ENCODE data around the gene FOXJ2.
"Not testable (repeated sequence)": the region's sequence is repeated elsewhere in the genome, so short reads cannot be mapped to it uniquely, and the experiment has no call there.

FOXJ2 gene

DNA sequence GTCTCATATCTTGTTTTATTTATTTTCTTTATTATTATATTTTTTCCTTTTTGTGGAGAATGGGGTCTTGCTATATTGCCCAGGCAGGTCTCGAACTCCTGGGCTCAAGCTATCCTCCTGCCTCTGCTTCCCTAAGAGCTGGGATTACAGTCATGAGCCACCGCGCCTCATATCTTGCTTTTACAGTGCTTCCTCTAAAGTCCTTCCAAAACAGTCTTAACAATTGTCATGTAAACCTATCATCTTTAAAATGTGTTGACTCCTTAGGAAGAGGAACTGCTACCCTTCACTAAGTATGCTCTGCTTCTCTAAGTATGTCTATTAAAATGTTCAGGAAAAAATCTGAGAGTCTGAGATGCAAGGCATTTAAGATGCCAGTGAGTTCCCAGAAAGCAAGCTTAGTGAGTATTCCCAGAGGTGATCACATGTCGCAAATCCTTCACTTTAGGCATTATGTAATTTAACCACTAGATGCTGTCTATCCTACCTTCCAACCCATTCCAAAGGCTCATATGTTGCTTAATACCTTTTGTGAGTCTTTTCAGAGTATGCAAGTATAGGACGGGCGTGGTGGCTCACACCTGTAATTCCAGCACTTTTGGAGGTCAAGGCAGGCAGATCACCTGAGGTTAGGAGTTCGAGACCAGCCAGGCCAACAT lies 19.7 kb upstream of the FOXJ2 start:
- FAIRE-seq (no peak), DNase-seq (ENCODE audit: insufficient read length, low spot score) (no peak)
- no peak for TF ChIP-seq POLR2A (IDR thresholded peaks at IDR 0.05; ENCODE audit: low read depth, low read length)

DNA sequence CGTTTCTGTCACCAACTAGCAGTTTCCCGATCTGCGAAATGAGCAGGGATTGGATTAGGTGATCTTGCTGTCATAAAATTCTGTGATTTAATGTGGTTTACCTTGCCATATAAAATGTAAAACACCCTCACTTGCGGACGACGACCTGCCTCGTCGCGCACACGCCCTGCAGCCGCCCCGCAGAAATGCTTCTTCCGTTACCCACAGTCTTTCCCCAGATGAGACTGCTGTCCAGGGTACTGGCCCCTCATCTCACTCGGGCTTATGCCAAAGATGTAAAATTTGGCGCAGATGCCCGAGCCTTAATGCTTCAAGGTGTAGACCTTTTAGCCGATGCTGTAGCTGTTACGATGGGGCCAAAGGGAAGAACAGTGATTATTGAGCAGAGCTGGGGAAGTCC lies 17.7 kb upstream of the FOXJ2 start:
- no peak for TF ChIP-seq POLR2A (IDR thresholded peaks at IDR 0.05; ENCODE audit: low read depth, low read length)
- FAIRE-seq (no peak), DNase-seq (ENCODE audit: insufficient read length, low spot score) (no peak)

DNA sequence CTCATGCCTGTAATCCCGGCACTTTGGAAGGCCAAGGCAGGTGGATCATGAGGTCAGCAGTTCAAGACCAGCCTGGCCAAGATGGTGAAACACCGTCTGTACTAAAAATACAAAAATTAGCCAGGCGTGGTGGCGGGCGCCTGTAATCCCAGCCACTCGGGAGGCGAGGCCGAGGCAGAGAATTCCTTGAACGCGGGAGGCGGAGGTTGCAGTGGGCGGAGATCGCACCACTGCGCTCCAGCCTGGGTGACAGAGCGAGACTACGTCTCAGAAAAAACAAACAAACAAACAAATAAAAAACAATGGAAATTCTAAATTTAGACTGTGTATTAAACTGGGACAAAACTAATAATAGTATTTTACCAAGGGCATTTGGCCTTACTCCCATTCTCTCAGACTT lies 14.3 kb upstream of the FOXJ2 start:
- not testable (repeated sequence) for DNase-seq (ENCODE audit: insufficient read length, low spot score); FAIRE-seq

DNA sequence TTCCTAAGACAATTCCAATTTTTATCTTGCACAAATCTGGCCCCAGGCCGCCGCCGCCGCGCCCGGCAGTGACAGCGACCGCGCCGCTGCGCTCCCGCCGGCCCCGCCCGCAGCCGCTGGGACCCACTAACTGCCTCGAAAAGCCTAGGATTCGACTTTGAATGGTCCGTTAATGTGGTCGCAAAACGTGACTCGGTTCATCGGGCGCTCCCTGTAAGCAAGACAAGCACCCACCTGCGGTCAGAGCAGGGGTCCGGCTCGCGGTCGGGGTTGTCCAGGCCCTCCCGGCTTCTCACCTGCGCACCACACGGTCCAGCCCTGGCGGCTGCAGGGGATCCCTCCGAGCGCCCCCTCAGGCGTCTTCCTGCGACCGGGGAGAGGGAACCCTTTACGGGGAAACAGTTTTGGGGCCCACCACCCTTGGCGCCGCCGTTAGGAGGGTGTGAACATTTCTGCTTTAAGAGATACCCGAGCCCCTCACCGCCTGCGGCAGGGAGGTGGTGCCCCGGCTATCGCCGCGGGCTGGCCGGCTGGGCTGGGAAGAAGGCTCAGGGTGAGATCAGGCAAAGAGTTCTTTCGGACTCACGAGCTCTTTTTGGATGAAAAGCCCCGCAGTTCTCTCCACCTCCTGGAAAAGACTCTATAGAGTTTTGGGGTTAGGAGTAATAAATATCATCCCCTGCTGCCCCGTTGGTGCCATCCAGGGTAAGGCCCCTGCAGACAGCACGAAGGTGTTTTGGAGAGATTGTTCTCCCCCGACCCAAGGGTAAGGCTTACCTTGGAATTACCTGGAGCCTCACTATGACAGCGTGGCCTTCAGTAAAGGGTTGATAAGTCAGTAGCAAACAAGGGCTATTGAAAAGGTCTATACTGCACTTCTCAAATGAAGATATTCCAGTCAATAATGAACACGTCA lies 13.6 kb upstream of the FOXJ2 start:
- DNase-seq (ENCODE audit: insufficient read length, low spot score): no peak
- no peak for FAIRE-seq

DNA sequence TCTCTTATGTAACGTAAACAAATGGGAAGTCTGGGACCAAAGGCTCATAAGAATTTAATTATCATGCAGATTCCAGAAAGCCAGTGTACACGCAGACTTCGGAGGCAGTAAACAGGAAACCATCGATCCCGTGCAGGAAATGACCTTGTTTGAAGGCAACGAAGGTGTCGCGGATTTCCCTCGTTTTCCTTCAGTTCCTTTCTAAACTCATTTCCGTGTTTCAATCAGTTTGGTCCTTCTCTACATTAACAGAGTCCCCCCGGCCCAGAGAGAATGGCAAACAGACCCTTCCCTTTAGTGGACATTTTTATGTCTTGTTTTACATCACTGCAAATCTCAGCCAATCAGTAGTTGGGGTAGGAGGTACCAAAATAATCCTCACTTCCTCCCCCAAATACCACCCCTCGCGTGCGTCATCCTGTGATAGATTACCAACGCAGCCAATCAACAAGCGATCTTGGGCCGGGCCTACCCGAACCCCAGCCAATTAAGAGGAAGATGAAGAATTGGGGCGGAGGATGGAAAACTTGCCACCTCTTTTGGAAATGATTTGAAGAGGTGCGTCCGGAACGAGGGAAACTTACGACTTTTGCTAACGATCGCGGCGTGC lies 6.1 kb upstream of the FOXJ2 start:
- no peak for TF ChIP-seq POLR2A (IDR thresholded peaks at IDR 0.05; ENCODE audit: low read depth, low read length)
- DNase-seq (ENCODE audit: insufficient read length, low spot score) (peak; percentile 94), FAIRE-seq (peak; percentile 99)

More for the DNA sequence above, 13.6 kb upstream of the FOXJ2 start:
- no peak for TF ChIP-seq POLR2A (IDR thresholded peaks at IDR 0.05; ENCODE audit: low read depth, low read length)

DNA sequence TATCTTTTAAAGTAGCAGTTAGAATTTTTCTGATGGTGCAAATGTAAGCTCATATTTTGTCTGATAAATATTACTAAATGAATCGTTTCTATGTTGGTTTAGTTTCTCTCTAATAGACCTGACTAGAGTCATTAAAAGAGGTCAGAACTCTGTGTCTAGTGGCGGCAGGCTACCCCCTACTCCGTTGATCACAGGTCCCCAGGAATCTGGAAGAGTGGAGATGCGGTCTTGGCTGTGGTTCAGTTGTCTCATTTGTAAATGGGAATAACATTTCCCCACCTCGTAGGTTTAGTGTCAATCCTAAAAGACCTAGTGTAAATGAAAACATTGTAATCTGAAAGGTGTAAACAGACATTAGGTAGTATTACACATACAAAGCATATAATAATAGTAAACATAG lies 4.7 kb upstream of the FOXJ2 start:
- FAIRE-seq: no peak

DNA sequence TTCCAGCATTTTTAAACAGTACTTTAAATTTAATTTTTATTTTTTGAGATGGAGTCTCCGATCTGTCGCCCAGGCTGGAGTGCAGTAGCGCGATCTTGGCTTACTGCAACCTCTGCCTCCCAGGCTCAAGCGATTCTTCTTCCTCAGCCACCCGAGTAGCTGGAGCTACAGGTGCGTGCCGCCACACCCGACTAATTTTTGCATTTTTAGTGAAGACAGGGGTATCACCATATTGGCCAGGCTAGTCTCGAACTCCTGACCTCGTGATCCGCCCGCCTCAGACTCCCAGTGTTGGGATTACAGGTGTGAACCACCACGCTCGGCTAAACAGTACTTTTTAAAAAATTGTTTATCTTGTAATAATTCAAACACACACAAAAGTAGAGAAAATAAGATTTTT lies 4.2 kb upstream of the FOXJ2 start:
- DNase-seq (ENCODE audit: insufficient read length, low spot score): no peak
- TF ChIP-seq POLR2A (IDR thresholded peaks at IDR 0.05; ENCODE audit: low read depth, low read length): no peak
- no peak for FAIRE-seq

More for the DNA sequence above, 4.7 kb upstream of the FOXJ2 start:
- TF ChIP-seq POLR2A (IDR thresholded peaks at IDR 0.05; ENCODE audit: low read depth, low read length): no peak
- DNase-seq (ENCODE audit: insufficient read length, low spot score): no peak

DNA sequence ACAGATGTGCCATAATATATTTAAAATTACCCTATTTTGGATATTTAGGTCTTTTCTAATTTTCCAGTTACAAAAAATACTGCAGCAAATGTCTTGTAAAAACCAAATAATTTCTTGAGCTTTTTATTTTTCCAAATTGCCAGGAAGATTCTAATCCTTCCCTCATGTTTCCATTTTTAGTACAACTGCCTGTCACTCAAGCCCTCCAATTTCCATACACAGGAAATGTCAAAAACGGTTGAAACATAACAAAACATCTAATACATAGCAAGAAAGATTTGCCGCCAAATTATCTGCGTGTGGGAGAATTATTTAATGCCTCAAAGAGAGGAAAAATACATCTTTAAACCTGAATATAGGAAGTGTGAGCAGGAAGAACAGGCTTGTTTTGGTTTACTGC lies 2.3 kb upstream of the FOXJ2 start:
- no peak for TF ChIP-seq POLR2A (IDR thresholded peaks at IDR 0.05; ENCODE audit: low read depth, low read length)
- DNase-seq (ENCODE audit: insufficient read length, low spot score) (no peak), FAIRE-seq (no peak)

DNA sequence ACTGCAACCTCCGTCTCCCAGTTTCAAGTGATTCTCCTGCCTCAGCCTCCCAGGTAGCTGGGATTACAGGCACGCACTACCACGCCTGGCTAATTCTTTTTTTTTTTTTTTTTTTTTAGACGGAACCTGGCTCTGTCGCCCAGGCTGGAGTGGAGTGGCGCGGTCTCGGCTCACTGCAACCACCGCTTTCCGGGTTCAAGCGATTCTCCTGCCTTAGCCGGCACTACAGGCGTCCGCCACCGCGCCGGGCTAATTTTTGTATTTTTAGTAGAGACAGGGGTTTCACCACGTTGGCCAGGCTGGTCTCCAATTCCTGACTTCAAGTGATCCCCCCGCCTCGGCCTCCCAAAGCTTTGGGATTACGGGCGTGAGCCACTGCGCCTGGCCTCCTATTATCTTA lies 1.5 kb upstream of the FOXJ2 start:
- DNase-seq (ENCODE audit: insufficient read length, low spot score); FAIRE-seq: not testable (repeated sequence)

DNA sequence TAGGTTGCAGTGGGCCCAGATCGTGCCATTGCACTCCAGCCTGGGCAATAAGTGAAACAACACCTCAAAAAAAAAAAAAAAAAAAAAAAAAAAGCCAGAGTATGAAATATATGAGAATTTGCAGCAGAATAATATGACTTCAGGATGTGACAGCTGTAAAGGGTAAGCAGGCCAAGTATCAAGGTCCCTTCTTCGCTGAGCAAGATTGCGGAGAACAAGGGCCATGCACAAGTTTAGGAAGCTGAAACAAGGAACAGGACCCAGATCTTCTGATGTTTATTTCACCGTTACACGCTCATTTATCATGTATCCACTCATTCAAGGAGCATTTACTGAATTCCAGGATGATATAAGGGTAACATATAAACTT lies 659 bp upstream of the FOXJ2 start:
- TF ChIP-seq POLR2A (IDR thresholded peaks at IDR 0.05; ENCODE audit: low read depth, low read length): no peak
- FAIRE-seq (no peak), DNase-seq (ENCODE audit: insufficient read length, low spot score) (no peak)

DNA sequence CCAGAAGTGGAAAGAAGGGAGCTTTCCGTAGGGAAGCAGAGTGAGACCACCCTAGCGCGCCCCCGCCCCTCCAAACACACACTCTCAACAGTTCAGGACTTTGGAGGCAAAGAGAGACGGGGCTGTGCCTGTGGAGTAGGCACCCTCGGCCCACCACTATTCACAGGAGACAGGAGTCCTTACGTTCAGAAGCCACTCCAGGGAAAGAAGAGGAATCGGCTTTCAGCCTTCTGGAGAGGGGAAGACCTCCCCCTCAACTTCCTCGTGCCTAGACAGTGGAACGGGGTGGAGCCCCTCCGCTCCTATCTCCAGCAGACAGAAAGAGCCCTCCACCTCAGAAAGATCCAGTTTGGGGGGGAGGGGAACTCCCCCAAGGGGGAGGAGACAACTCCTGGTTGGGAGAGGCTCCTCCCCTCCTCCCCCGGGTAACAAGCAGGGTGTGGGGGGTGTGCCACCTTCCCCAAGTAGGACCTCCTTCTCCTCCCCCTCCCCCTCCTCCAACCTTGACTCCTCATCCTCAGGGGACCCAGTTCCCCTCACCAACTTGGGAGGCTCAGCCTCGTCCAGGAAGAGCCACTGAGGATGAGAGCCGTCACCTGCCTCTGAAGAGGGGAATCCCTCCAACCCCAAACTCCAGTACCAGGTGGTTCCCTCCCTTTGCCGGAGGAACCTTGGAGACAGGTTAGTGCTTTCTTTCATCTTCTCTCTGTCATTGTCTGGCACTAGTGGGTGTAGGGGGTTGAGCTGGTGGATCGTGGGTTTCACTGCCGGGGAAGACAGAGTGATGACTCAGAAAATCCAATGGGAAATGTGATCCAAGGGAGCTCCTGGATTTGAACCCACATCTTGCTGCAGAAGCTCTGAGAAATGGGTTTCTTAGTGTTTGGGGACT lies 883 bp downstream of the FOXJ2 start:
- no peak for FAIRE-seq
- peak; percentile 62 for DNase-seq (ENCODE audit: insufficient read length, low spot score)
- TF ChIP-seq POLR2A (IDR thresholded peaks at IDR 0.05; ENCODE audit: low read depth, low read length): no peak; the same call in 1 of the 2 replicates

DNA sequence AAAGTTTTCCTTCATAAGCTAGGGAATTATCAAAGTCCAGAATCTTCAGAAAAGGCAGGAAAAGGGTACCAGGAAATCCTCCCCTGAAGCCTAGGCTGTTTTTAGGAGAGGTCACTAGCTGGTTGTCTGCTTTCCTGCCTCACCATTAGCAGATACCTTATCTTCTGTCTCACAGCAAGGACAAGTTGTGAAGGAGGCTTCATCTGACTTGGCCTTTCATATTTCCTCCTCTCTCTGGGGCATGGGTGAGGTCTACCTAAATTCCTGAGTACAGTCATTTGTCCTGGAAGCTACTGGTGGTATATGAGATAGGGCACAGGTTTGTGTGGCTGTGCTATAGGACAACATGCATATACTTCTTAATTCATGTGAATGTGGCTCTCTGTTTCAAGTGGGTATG lies 2.3 kb downstream of the FOXJ2 start:
- FAIRE-seq: no peak

DNA sequence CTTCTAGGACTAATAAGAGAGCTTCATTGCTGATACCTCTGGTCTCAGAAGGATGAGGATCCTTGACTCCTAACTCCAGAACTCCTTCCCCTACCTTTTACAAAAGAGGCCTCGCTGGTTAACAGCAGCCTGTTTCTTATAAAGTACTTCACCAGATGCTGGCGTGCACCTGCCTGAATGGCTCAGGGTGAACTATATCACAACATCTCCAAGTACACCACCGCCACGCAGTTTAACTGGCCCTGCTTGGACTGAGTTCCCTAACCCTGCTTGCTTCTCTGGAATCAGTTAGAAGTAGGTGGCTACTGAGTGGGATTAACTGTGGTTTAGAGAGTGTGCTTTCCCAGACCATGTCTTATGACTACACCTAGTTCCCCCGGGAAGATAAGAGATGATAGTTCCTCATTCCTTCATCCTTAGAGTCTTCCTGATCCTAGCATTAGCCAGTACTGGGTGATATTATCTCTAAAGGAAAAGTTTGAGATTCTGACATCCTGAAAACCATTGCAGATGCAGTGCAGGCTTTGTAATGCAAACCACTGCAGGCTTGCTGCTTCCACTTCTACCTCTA lies 3.0 kb downstream of the FOXJ2 start:
- DNase-seq (ENCODE audit: insufficient read length, low spot score) (no peak), FAIRE-seq (no peak)
- TF ChIP-seq POLR2A (IDR thresholded peaks at IDR 0.05; ENCODE audit: low read depth, low read length): no peak

More for the DNA sequence above, 2.3 kb downstream of the FOXJ2 start:
- no peak for TF ChIP-seq POLR2A (IDR thresholded peaks at IDR 0.05; ENCODE audit: low read depth, low read length)
- no peak for DNase-seq (ENCODE audit: insufficient read length, low spot score)
